Measurements from ENCODE around the gene PRTFDC1. TPM values are rescaled to one million over a fixed set of nuclear protein-coding genes. Genes with fewer than 3 reads are reported as not detected.

The PRTFDC1 gene
- total RNA-seq, 1 experiment from 2014 or later: not detected

- H2AFZ ChIP-seq (ENCODE audit: low read depth, low read length, poor library complexity, severe bottlenecking): no peak overlapping the region
- no peak overlapping the region for H3K4me3 ChIP-seq (replicated peaks in 1 of 2; ENCODE audit: low read depth in 1 of 2, low read length in 2 of 2)
- no peaks in the 10 kb centered on the region for H4K20me1 ChIP-seq (ENCODE audit: insufficient read depth)
- ATAC-seq: no peak
- RAD21 ChIA-PET (ENCODE audit: low non-redundant PET in 1 of 2, low total read pairs in 2 of 2, uncharacterized antibody in 2 of 2, unreplicated experiment in 2 of 2): no interaction called here
- no peak overlapping the region for H3K4me2 ChIP-seq (ENCODE audit: low read length)
- H3K27ac ChIP-seq (ENCODE audit: low read depth, low read length): no peak overlapping the region
- no peaks in the 10 kb centered on the region for H3K27me3 ChIP-seq (ENCODE audit: insufficient read depth, low read length)
- H3K9me3 ChIP-seq (ENCODE audit: control insufficient read depth in 1 of 2, insufficient read depth in 1 of 2, low read depth in 1 of 2, low read length in 2 of 2): no peaks in the 10 kb centered on the region
- POLR2A ChIA-PET: no interaction called here
- BruUV-seq (replicated peaks): no TSS peak
- no peak overlapping the region for H3K9ac ChIP-seq (ENCODE audit: low read length)
- no peaks in the 10 kb centered on the region for H3K79me2 ChIP-seq (ENCODE audit: insufficient read depth, low read length)
- TF ChIP-seq EGR1 (IDR thresholded peaks at IDR 0.05; ENCODE audit: low read depth): no peak
- TF ChIP-seq POLR2A (IDR thresholded peaks at IDR 0.05; ENCODE audit: borderline replicate concordance, extremely low read depth, insufficient read depth, insufficient read length): no peak
- TF ChIP-seq REST (IDR thresholded peaks at IDR 0.05; ENCODE audit: low read depth): no peak
- no peak for TF ChIP-seq CBX3 (IDR thresholded peaks at IDR 0.05; ENCODE audit: low read depth)
- no peak for TF ChIP-seq ZBTB33 (IDR thresholded peaks at IDR 0.05; ENCODE audit: extremely low read depth, insufficient replicate concordance, low read length)
- H3K4me1 ChIP-seq (ENCODE audit: control insufficient read depth in 1 of 2, insufficient read depth in 2 of 2, low read length in 2 of 2): peaks cover 0 to 26% of the 10 kb centered on the region in 2 experiments; a peak in 2 of 4 replicates
- DNase-seq (ENCODE audit: low read depth, low spot score): no peak
- intact Hi-C loops (cut with micrococcal nuclease): no loop called here
- no peaks in the 10 kb centered on the region for H3K36me3 ChIP-seq (ENCODE audit: control insufficient read depth in 1 of 2, insufficient read depth in 2 of 2, low read length in 2 of 2)
- CTCF ChIA-PET: no interaction called here
- no peaks in the 10 kb centered on the region for H3K9me2 ChIP-seq (ENCODE audit: insufficient read depth)
Measured at GRCh38 chr10:24865783-24866182, 86.6 kb downstream of the PRTFDC1 start.

Data from HCT116 (cell line).